ENCODE measurements around the gene RBM4B. TPM values are rescaled to one million over a fixed set of nuclear protein-coding genes. Genes with fewer than 3 reads are reported as not detected.
A peak's percentile ranks its signal among the peaks of the same experiment; 100 is the strongest.

The RBM4B gene
- total and polyA plus RNA-seq, 2 of the 13 experiments (the other 11 are each of a cell fraction or from before 2014, with no cell fraction given), result 25.8 to 32.4 TPM

DNA sequence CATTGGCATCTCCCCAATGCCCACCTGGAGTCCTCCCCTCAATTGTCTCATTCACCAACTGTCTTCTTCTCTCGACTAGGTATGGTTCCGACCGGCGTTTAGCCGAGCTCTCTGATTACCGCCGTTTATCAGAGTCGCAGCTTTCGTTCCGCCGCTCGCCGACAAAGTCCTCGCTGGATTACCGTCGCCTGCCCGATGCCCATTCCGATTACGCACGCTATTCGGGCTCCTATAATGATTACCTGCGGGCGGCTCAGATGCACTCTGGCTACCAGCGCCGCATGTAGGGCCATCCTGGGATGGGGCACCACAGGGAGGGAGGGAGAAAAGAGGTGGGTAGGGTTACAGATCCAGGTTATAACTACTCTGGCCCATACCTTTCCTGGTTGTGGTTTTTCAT is 51.3 kb downstream of the RBM4B start:
- POLR2A ChIA-PET, result interaction anchor here (1.2 to 10.6 kb wide), 4 partner anchors 10 to 34 kb away, joined by 3 to 211 read pairs (median 16); partner anchors contain the start of genes CCDC87, RBM14 and RBM4
- CTCF ChIA-PET (ENCODE audit: low intra/inter-chr PET ratio, low total read pairs), result no interaction called here
- no TSS peak for BruUV-seq (replicated peaks)

DNA sequence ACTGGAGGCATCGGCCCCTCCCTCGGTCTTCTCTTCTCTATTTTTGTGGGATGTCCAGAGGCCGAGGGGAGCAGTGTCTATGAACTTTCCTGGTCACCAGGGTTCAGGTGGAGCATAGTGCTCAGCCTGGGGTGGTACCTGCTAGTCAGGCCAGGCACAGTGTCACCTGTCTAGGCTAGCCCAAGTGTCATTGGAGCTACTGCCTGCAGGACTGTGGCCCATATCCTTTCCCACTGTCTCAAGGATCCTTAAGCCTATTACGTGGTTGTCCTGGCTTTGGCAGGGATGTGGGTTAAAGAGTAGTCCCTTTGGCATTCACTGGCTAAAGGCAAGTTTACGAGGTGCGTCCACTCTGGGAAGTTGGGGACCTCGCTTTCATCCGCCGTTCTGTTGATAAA is 51.9 kb downstream of the RBM4B start:
- in situ Hi-C loops (cut with HindIII; ENCODE audit: extremely low pct_ligation_motif_present, low pct_unique_long_range_greater_than_20kb) (no loop called here), intact Hi-C loops (cut with micrococcal nuclease; ENCODE audit: unreplicated experiment) (no loop called here)
- Histone ChIP-seq H2AFZ (ENCODE audit: low read length) (no peak overlapping the region), H3K9me3 (ENCODE audit: low read length) (no peaks in the 10 kb centered on the region), H4K20me1 (ENCODE audit: insufficient read depth, low read length) (peaks cover 52% of the 10 kb centered on the region), H3K4me2 (ENCODE audit: low read depth, low read length) (no peak overlapping the region), H3K4me3 (replicated peaks in 1 of 3; ENCODE audit: insufficient read depth in 1 of 3, low read depth in 2 of 3, low read length in 3 of 3) (no peak overlapping the region), H3K27ac (ENCODE audit: extremely low read length, insufficient read depth, low read length) (no peak overlapping the region), H3K9ac (ENCODE audit: insufficient read depth, low read depth, low read length) (no peak overlapping the region), H3K36me3 (replicated peaks in 1 of 2; ENCODE audit: control insufficient read depth in 1 of 2, insufficient read depth in 2 of 2, low read length in 2 of 2) (peaks cover 41 to 85% of the 10 kb centered on the region in 2 experiments), H3K4me1 (ENCODE audit: insufficient read depth, low read length) (peaks cover 29% of the 10 kb centered on the region), H3K27me3 (ENCODE audit: control insufficient read depth in 1 of 2, insufficient read depth in 2 of 2, low read length in 2 of 2) (no peaks in the 10 kb centered on the region), H3K79me2 (ENCODE audit: insufficient read depth, low read length) (peaks cover 99% of the 10 kb centered on the region)
- ChIA-PET CTCF (ENCODE audit: low intra/inter-chr PET ratio, low total read pairs) (no interaction called here), POLR2A (interaction anchor here (2.8 to 10.6 kb wide), 2 partner anchors 9 to 12 kb away, joined by 12 to 211 read pairs; partner anchors contain the start of genes RBM14 and RBM4)
- 95% methylated on average over 8 of the region's 9 CpGs for WGBS (ENCODE audit: low lambda C conversion rate)
- DNase-seq (ENCODE audit: low spot score) (no peak), ATAC-seq (peak; percentile 12; the same call in 2 of the 3 replicates), FAIRE-seq (no peak)
- TF ChIP-seq, protein P1, sequence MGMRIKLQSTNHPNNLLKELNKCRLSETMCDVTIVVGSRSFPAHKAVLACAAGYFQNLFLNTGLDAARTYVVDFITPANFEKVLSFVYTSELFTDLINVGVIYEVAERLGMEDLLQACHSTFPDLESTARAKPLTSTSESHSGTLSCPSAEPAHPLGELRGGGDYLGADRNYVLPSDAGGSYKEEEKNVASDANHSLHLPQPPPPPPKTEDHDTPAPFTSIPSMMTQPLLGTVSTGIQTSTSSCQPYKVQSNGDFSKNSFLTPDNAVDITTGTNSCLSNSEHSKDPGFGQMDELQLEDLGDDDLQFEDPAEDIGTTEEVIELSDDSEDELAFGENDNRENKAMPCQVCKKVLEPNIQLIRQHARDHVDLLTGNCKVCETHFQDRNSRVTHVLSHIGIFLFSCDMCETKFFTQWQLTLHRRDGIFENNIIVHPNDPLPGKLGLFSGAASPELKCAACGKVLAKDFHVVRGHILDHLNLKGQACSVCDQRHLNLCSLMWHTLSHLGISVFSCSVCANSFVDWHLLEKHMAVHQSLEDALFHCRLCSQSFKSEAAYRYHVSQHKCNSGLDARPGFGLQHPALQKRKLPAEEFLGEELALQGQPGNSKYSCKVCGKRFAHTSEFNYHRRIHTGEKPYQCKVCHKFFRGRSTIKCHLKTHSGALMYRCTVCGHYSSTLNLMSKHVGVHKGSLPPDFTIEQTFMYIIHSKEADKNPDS (CRISPR knock-in tag; IDR thresholded peaks at IDR 0.05), result no peak
- TF ChIP-seq CBX5 (CRISPR knock-in tag; IDR thresholded peaks at IDR 0.05; ENCODE audit: borderline replicate concordance) (no peak), SMARCC2 (IDR thresholded peaks at IDR 0.05) (no peak), FOXC1 (CRISPR knock-in tag; IDR thresholded peaks at IDR 0.05; ENCODE audit: borderline replicate concordance) (no peak), ZNF33A (CRISPR knock-in tag; IDR thresholded peaks at IDR 0.05; ENCODE audit: borderline replicate concordance) (no peak), EHMT2 (IDR thresholded peaks at IDR 0.05; ENCODE audit: borderline replicate concordance, low read depth, low read length) (no peak)
- TF ChIP-seq, protein P2, sequence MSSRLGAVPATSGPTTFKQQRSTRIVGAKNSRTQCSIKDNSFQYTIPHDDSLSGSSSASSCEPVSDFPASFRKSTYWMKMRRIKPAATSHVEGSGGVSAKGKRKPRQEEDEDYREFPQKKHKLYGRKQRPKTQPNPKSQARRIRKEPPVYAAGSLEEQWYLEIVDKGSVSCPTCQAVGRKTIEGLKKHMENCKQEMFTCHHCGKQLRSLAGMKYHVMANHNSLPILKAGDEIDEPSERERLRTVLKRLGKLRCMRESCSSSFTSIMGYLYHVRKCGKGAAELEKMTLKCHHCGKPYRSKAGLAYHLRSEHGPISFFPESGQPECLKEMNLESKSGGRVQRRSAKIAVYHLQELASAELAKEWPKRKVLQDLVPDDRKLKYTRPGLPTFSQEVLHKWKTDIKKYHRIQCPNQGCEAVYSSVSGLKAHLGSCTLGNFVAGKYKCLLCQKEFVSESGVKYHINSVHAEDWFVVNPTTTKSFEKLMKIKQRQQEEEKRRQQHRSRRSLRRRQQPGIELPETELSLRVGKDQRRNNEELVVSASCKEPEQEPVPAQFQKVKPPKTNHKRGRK (CRISPR knock-in tag; IDR thresholded peaks at IDR 0.05), result no peak
- BruUV-seq (replicated peaks), result no TSS peak

More for the DNA sequence above, 51.3 kb downstream of the RBM4B start:
- no peak for FAIRE-seq
- H3K36me3 ChIP-seq (replicated peaks in 1 of 2; ENCODE audit: control insufficient read depth in 1 of 2, insufficient read depth in 2 of 2, low read length in 2 of 2), result peaks cover 41 to 81% of the 10 kb centered on the region in 2 experiments
- no peak overlapping the region for H3K27ac ChIP-seq (ENCODE audit: extremely low read length, insufficient read depth, low read length)
- no peak overlapping the region for H3K9ac ChIP-seq (ENCODE audit: insufficient read depth, low read depth, low read length)
- no peak for ATAC-seq
- TF ChIP-seq ZNF20 (CRISPR knock-in tag; IDR thresholded peaks at IDR 0.05) (no peak), ERF (CRISPR knock-in tag; IDR thresholded peaks at IDR 0.05) (no peak), ZNF264 (CRISPR knock-in tag; IDR thresholded peaks at IDR 0.05) (no peak)
- no peaks in the 10 kb centered on the region for H3K9me3 ChIP-seq (ENCODE audit: low read length)
- intact Hi-C loops (cut with micrococcal nuclease; ENCODE audit: unreplicated experiment), result no loop called here
- in situ Hi-C loops (cut with HindIII; ENCODE audit: extremely low pct_ligation_motif_present, low pct_unique_long_range_greater_than_20kb), result no loop called here
- H4K20me1 ChIP-seq (ENCODE audit: insufficient read depth, low read length), result peaks cover 45% of the 10 kb centered on the region
- no peak overlapping the region for H2AFZ ChIP-seq (ENCODE audit: low read length)
- H3K27me3 ChIP-seq (ENCODE audit: control insufficient read depth in 1 of 2, insufficient read depth in 2 of 2, low read length in 2 of 2), result no peaks in the 10 kb centered on the region
- no peak for DNase-seq (ENCODE audit: low spot score)
- peaks cover 95% of the 10 kb centered on the region for H3K79me2 ChIP-seq (ENCODE audit: insufficient read depth, low read length)
- H3K4me3 ChIP-seq (replicated peaks in 1 of 3; ENCODE audit: insufficient read depth in 1 of 3, low read depth in 2 of 3, low read length in 3 of 3), result no peak overlapping the region
- H3K4me2 ChIP-seq (ENCODE audit: low read depth, low read length), result no peak overlapping the region
- peaks cover 24% of the 10 kb centered on the region for H3K4me1 ChIP-seq (ENCODE audit: insufficient read depth, low read length)
- 99% methylated on average over 25 of the region's 25 CpGs for WGBS (ENCODE audit: low lambda C conversion rate)

Measured in HepG2 (cell line).